Activated CD4-positive, alpha-beta T cell treated with anti-CD3 and anti-CD28 coated beads for 36 hours (primary cell): ENCODE results near the gene CALHM3. TPM values are rescaled to one million over a fixed set of nuclear protein-coding genes. Genes with fewer than 3 reads are reported as not detected.
"Not testable (repeated sequence)": the region's sequence is repeated elsewhere in the genome, so short reads cannot be mapped to it uniquely, and the experiment has no call there.

Experiments
- ATAC-seq: fragments of 200-7000 bp; cut with Tn5 transposase; one replicate; pipeline ENCODE4 v1.10.0; 2021; ENCODE audit warnings: mild to moderate bottlenecking, moderate library complexity
- CTCF ChIA-PET: fragments of 350-600 bp; sonication (Branson Sonifier 250); formaldehyde crosslinking; loops from one replicate; lab custom pipeline; 2021; ENCODE audit warnings: antibody characterized with exemption; lab: Charles Lee
- POLR2A ChIA-PET: fragments of 350-600 bp; sonication (Branson Sonifier 250); formaldehyde crosslinking; loops from one replicate; lab custom pipeline; 2021; ENCODE audit warnings: antibody characterized with exemption, inconsistent platforms; lab: Charles Lee
- DNase-seq: peaks from one replicate; pipeline ENCODE4 v3.0.0-alpha.2; 2020
- H3K27ac Mint-ChIP-seq: one replicate; pipeline ENCODE4 v1.8.0; 2021; ENCODE audit warnings: mixed read lengths
- H3K27me3 Mint-ChIP-seq: one replicate; pipeline ENCODE4 v1.8.0; 2021; ENCODE audit warnings: mixed read lengths
- H3K36me3 Mint-ChIP-seq: one replicate; pipeline ENCODE4 v1.8.0; 2021; ENCODE audit warnings: low read depth, mixed read lengths
- H3K4me1 Mint-ChIP-seq: one replicate; pipeline ENCODE4 v1.8.0; 2021; ENCODE audit warnings: mixed read lengths
- H3K4me3 Mint-ChIP-seq: one replicate; pipeline ENCODE4 v1.8.0; 2021; ENCODE audit warnings: mild to moderate bottlenecking, moderate library complexity, mixed read lengths
- H3K9me3 Mint-ChIP-seq: one replicate; pipeline ENCODE4 v1.8.0; 2021; ENCODE audit warnings: low read depth, mixed read lengths
- intact Hi-C, 2 experiments: fragments of 100-400 bp; cut with DNase I in 1 of 2; cut with micrococcal nuclease in 1 of 2; formaldehyde crosslinking; loops; one replicate each; pipeline versions ENCODE4 v1.14.2 to v1.15.1; 2022 to 2024; cut with DNase I, micrococcal nuclease
- total RNA-seq, 2 experiments: library from RNA; stranded (reverse); gene quantifications; one replicate each; pipeline ENCODE4 v1.2.3, GENCODE V29; 2021

CALHM3 gene
- not detected for total RNA-seq

- intact Hi-C loops = no loop called here
- no peak for DNase-seq
- Mint-ChIP-seq H3K4me3 (no peak within 1 kb of the TSS), H3K36me3 (no peaks in the 10 kb centered on the region), H3K27me3 (no peaks in the 10 kb centered on the region), H3K9me3 (no peaks in the 10 kb centered on the region), H3K27ac (no peak within 1 kb of the TSS), H3K4me1 (peaks cover 3% of the 10 kb centered on the region)
- CTCF ChIA-PET = interaction anchor here (1.8 kb wide), 1 partner anchor 10 kb away, joined by 4 read pairs; no protein-coding TSS in a partner anchor
- ATAC-seq = no peak
- POLR2A ChIA-PET = no interaction called here
These were observed at the start of gene CALHM3 for GRCh38 chr10:103479135-103479534. CALHM3 (minus strand) TSS chr10:103479240; CDS start chr10:103479032, 208 bp downstream.

- ATAC-seq = no peak
- CTCF ChIA-PET = no interaction called here
These were observed 49.5 kb upstream of the CALHM3 start for GRCh38 chr10:103528549-103528948.

DNA sequence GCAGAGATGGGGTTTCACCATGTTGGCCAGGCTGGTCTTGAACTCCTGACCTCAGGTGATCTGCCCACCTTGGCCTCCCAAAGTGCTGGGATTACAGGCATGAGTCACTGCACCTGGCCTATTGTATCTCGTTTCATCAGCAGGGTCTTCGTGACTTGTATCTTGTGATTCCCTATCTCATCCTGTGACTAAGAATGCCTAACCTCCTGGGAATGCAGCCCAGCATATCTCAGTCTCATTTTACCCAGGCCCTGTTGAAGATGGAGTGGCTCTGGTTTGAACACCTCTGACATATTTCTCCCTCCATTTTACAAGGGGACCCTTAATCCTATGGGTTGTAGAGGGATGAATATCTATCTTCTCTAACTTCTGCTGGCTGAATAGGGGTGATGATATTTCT is 48.4 kb upstream of the CALHM3 start:
- peaks cover 11% of the 10 kb centered on the region for H3K27me3 Mint-ChIP-seq
- H3K36me3 Mint-ChIP-seq, H3K4me1 Mint-ChIP-seq, H3K4me3 Mint-ChIP-seq, ATAC-seq, H3K27ac Mint-ChIP-seq, intact Hi-C loops, POLR2A ChIA-PET, H3K9me3 Mint-ChIP-seq, DNase-seq: not testable (repeated sequence)
- CTCF ChIA-PET = interaction anchor here (0.6 kb wide), 1 partner anchor 270 kb away, joined by 6 read pairs; no protein-coding TSS in a partner anchor

More at GRCh38 chr10:103528549-103528948, 49.5 kb upstream of the CALHM3 start:
- no peak overlapping the region for H3K4me3 Mint-ChIP-seq
- peaks cover 9% of the 10 kb centered on the region for H3K27me3 Mint-ChIP-seq
- H3K36me3 Mint-ChIP-seq = peaks cover 3% of the 10 kb centered on the region
- peaks cover 10% of the 10 kb centered on the region for H3K9me3 Mint-ChIP-seq
- no peak for DNase-seq
- intact Hi-C loops = no loop called here
- POLR2A ChIA-PET = no interaction called here
- H3K4me1 Mint-ChIP-seq = no peaks in the 10 kb centered on the region
- H3K27ac Mint-ChIP-seq = no peak overlapping the region

DNA sequence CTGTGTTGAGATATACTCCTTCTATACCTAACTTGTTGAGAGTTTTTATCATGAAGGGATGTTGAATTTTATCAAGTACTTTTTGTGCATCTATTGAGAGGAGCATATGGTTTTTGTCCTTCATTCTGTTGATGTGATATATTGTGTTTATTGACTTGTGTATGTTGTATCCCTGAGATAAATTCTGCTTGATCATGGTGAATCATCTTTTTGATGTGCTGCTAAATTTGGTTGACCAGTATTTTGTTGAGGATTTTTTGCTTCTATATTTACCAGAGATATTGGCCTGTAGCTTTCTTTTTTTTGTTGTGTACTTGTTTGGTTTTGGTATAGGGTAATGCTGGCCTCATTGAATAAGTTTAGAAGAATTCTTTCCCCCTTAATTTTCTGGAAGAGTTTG is 46.9 kb upstream of the CALHM3 start:
- DNase-seq (no peak), ATAC-seq (no peak)
- intact Hi-C loops = no loop called here
- Mint-ChIP-seq H3K9me3 (peaks cover 10% of the 10 kb centered on the region), H3K27me3 (peaks cover 14% of the 10 kb centered on the region), H3K4me3 (no peak overlapping the region), H3K36me3 (peaks cover 3% of the 10 kb centered on the region), H3K4me1 (no peaks in the 10 kb centered on the region), H3K27ac (no peak overlapping the region)
- CTCF ChIA-PET = no interaction called here
- POLR2A ChIA-PET = no interaction called here

GRCh38 chr10:103523683-103524082 is 44.6 kb upstream of the CALHM3 start:
- ATAC-seq (no peak), DNase-seq (no peak)
- Mint-ChIP-seq H3K27ac (no peak overlapping the region), H3K4me3 (no peak overlapping the region), H3K9me3 (peaks cover 4% of the 10 kb centered on the region), H3K36me3 (peaks cover 3% of the 10 kb centered on the region), H3K4me1 (no peaks in the 10 kb centered on the region), H3K27me3 (peaks cover 21% of the 10 kb centered on the region)
- ChIA-PET CTCF (interaction anchor here (0.7 to 1.2 kb wide), 2 partner anchors 23 to 69 kb away, joined by 3 to 4 read pairs; no protein-coding TSS in a partner anchor), POLR2A (no interaction called here)
- intact Hi-C loops = no loop called here

DNA sequence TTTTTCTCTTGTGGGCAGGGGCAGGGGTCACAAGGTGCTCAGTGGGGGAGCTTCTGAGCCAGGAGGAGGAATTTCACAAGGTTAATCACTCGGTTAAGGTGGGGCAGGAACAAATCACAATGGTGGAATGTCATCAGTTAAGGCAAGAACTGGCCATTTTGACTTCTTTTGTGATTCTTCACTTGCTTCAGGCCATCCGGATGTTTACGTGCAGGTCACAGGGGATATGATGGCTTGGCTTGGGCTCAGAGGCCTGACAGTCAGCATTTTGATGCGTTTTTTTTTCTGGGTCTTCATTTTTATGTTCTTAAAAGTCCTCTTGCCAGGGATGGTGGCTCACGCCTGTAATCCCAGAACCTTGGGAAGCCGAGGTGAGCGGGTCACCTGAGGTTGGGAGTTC is 43.0 kb upstream of the CALHM3 start:
- intact Hi-C loops, DNase-seq, ATAC-seq, H3K4me1 Mint-ChIP-seq, H3K27ac Mint-ChIP-seq, POLR2A ChIA-PET, H3K9me3 Mint-ChIP-seq, CTCF ChIA-PET, H3K4me3 Mint-ChIP-seq, H3K36me3 Mint-ChIP-seq: not testable (repeated sequence)
- peaks cover 22% of the 10 kb centered on the region for H3K27me3 Mint-ChIP-seq

DNA sequence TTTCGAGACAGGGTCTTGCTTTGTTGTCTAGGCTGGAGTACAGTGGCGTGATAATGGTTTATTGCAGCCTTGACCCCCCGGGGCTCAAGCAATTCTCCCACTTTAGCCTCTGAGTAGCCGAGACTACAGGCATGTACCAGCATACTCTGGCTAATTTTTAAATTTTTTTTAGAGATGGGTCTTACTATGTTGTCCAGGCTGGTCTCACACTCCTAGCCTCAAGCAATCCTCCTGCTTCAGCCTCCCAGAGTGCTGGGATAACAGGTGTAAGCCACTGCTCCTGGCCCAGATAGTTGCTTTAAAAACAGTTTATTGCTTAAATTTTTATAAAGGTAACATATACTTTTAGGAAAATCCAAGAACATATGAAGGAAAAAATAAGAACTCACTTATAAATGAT is 40.8 kb upstream of the CALHM3 start:
- intact Hi-C loops = no loop called here
- no peaks in the 10 kb centered on the region for H3K36me3 Mint-ChIP-seq
- no peak for ATAC-seq

DNA sequence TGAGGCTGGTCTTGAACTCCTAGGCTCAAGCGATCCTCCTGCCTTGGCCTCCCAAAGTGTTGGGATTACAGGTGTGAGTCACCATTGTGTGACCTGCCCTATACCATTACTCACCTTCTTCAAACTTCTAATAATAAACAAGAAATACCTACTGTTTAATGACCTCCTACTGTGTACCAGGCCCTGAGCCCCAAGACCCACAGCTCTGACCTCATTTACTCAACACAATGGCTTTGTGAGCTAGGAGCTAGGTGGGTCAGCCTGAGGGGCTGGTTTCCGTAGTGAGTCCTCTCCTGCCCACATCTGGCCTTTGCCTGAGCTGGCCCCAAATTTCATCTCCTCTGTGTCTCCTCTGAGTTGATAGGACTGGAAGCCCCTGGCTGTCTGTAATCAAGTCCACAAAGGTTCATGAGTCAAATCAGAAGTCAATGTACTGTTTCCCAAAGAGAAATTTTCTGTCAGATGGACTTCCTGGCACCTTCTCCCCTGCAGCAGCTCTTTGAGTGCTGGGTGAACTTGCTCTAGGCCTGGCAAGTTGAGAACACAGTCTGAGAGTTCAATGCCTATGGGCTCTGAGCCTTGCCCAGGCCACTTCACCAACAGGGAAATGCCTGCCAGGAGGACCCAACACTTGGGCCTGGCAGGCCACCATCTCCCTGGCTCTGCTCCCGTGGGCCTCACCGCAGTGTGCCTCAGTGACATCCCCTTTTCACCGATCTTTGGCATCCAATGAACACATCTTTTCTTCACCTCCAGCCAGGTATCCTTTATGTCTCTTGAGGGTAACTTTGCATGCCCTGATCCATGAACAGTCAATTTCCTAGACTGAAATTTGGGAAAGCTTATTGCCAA is 38.4 kb upstream of the CALHM3 start:
- ATAC-seq (peak; percentile 33), DNase-seq (no peak)
- Mint-ChIP-seq H3K4me3 (no peak overlapping the region), H3K4me1 (peaks cover 9% of the 10 kb centered on the region), H3K27me3 (peaks cover 12% of the 10 kb centered on the region), H3K27ac (no peak overlapping the region), H3K36me3 (no peaks in the 10 kb centered on the region), H3K9me3 (no peaks in the 10 kb centered on the region)
- ChIA-PET POLR2A (no interaction called here), CTCF (interaction anchor here (0.7 kb wide), 1 partner anchor 16 kb away, joined by 3 read pairs; no protein-coding TSS in a partner anchor)
- intact Hi-C loops = no loop called here

More for the DNA sequence above, 40.8 kb upstream of the CALHM3 start:
- CTCF ChIA-PET = no interaction called here
- POLR2A ChIA-PET = no interaction called here
- Mint-ChIP-seq H3K4me1 (peaks cover 9% of the 10 kb centered on the region), H3K9me3 (no peaks in the 10 kb centered on the region), H3K4me3 (no peak overlapping the region), H3K27ac (no peak overlapping the region), H3K27me3 (peaks cover 16% of the 10 kb centered on the region)
- DNase-seq = no peak

DNA sequence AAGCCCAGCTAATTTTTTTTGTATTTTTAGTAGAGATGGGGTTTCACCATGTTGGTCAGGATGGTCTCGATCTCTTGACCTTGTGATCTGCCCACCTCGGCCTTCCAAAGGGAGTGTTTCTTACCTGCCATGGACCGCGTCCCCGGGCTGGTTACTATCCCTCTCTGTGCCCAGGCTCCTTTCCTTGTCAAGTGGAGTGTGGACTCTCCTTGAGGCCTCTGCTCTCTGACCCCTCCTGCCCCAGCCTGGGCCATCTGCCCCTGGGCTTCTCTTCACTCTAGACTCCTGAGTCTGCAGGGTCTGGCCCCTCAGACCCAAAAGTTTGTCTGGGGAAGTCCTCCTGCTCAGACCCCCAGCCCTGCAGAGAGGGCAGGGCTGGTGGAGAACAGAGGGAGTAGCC is 35.2 kb upstream of the CALHM3 start:
- H3K27ac Mint-ChIP-seq = no peak overlapping the region
- no peak for DNase-seq
- ChIA-PET POLR2A (no interaction called here), CTCF (interaction anchor here (0.5 to 0.6 kb wide), 2 partner anchors 496 to 548 kb away, joined by 3 read pairs; no protein-coding TSS in a partner anchor)
- H3K4me1 Mint-ChIP-seq = peaks cover 9% of the 10 kb centered on the region
- H3K4me3 Mint-ChIP-seq = no peak overlapping the region
- no peaks in the 10 kb centered on the region for H3K36me3 Mint-ChIP-seq
- H3K27me3 Mint-ChIP-seq = peaks cover 6% of the 10 kb centered on the region
- H3K9me3 Mint-ChIP-seq = no peaks in the 10 kb centered on the region
- no peak for ATAC-seq
- intact Hi-C loops = no loop called here

GRCh38 chr10:103513380-103514060 is 34.5 kb upstream of the CALHM3 start:
- intact Hi-C loops = no loop called here

DNA sequence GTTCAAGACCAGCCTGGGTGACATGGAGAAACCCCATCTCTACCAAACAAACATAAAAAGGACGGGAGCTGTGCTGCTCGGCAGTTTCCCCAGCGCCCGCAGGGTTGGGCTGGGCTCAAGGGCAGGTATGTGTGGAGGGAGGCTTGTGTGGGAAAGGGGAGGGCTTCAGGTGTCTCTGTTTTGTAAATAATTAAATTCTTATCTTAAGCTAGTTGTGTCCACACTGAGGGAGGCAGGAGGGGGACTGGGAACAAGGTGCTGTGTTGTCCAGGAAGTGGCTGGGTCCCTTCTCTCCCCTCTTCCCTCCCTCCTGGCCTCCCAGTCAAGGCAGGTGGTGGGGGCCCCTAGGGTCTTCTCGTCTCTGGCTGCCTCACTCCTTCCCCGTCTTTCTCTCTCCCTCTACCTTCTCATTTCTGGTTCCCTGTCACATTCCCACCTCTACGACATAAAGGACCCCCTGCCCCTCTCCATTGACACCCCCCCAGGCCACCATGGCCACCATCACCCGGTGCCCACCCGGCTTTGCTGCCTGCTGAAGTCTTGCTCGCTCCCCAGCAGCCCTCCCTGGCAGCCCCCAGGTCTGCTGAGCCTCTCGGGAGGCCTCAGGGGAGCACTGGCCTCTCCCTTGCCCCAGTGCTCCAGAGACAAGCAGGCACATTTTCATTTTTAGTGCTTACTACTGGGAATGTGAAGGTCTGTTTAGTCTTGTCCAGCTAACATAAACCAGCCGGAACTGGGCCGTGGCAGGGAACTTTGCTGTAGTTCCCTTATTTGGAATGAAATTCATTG is 33.7 kb upstream of the CALHM3 start:
- Mint-ChIP-seq H3K9me3 (no peaks in the 10 kb centered on the region), H3K4me1 (peaks cover 7% of the 10 kb centered on the region), H3K27ac (no peak overlapping the region), H3K27me3 (peaks cover 7% of the 10 kb centered on the region), H3K36me3 (no peaks in the 10 kb centered on the region), H3K4me3 (no peak overlapping the region)
- intact Hi-C loops = no loop called here
- ATAC-seq (no peak), DNase-seq (no peak)
- ChIA-PET CTCF (interaction anchor here (0.7 kb wide), 1 partner anchor 441 kb away, joined by 3 read pairs; no protein-coding TSS in a partner anchor), POLR2A (no interaction called here)

More at GRCh38 chr10:103513380-103514060, 34.5 kb upstream of the CALHM3 start:
- Mint-ChIP-seq H3K36me3 (no peaks in the 10 kb centered on the region), H3K9me3 (no peaks in the 10 kb centered on the region), H3K27ac (no peak overlapping the region), H3K27me3 (peaks cover 6% of the 10 kb centered on the region), H3K4me3 (no peak overlapping the region), H3K4me1 (peaks cover 9% of the 10 kb centered on the region)
- CTCF ChIA-PET = interaction anchor here (0.5 to 0.7 kb wide), 3 partner anchors 442 to 548 kb away, joined by 3 read pairs; no protein-coding TSS in a partner anchor
- POLR2A ChIA-PET = no interaction called here
- DNase-seq = no peak
- no peak for ATAC-seq
